Measurements from ENCODE around the gene KDELR3.

GRCh38 chr22:38467904-38468442, at the start of gene KDELR3:
- no peak for TF ChIP-seq WRNIP1 (IDR thresholded peaks at IDR 0.05; ENCODE audit: borderline replicate concordance, low read depth, low read length)
- TF ChIP-seq CTCF (IDR thresholded peaks at IDR 0.05 in 2 of 3, conservative IDR thresholded peaks at IDR 0.05 in 1 of 3; ENCODE audit: control insufficient read depth in 2 of 3, extremely low read depth in 1 of 3, insufficient read depth in 1 of 3, low read depth in 3 of 3, low read length in 3 of 3): no peak
- no peak for TF ChIP-seq USF2 (IDR thresholded peaks at IDR 0.05; ENCODE audit: borderline replicate concordance, low read depth, low read length)
- TF ChIP-seq RFX5 (IDR thresholded peaks at IDR 0.05; ENCODE audit: low read depth, low read length): no peak
- TF ChIP-seq ATF7 (IDR thresholded peaks at IDR 0.05; ENCODE audit: low read depth): no peak
